HEK293 (cell line): ENCODE results near the gene MRPL20.
"Not testable (repeated sequence)": the region's sequence is repeated elsewhere in the genome, so short reads cannot be mapped to it uniquely, and the experiment has no call there.

Experiments used
- CTCF ChIA-PET: fragments of 350-600 bp; formaldehyde crosslinking; extraction: SDS; loops from one replicate; lab custom pipeline; 2021; ENCODE audit warnings: antibody characterized with exemption; lab: Yijun Ruan, JAX
- POLR2A ChIA-PET: fragments of 300-600 bp; formaldehyde crosslinking; extraction: SDS; loops from one replicate; lab custom pipeline; 2020; ENCODE audit warnings: antibody characterized with exemption, inconsistent platforms; lab: Yijun Ruan, JAX
- H3K27ac ChIP-seq: fragments of 200-500 bp; sonication (Bioruptor generic); 2 replicates; pipeline ENCODE4 v1.5.1; 2014; ENCODE audit warnings: low read depth, low read length, control low read depth, inconsistent platforms; ENCODE audit errors: extremely low read depth
- H3K36me3 ChIP-seq, 2 experiments: fragments of 200-500 bp in 1 of 2; sonication (Bioruptor generic) in 1 of 2; 1 replicate in 1 of 2; 2 replicates in 1 of 2; pipeline ENCODE4 v1.5.1; 2014 to 2017; ENCODE audit warnings: inconsistent platforms in 2 of 2, low read length in 2 of 2; ENCODE audit not compliant: control insufficient read depth in 2 of 2, insufficient read depth in 1 of 2
- H3K4me1 ChIP-seq: fragments of 200-500 bp; sonication (Bioruptor generic); 2 replicates; pipeline ENCODE4 v1.5.1; 2014; ENCODE audit warnings: mild to moderate bottlenecking, low read length, inconsistent platforms; ENCODE audit not compliant: control insufficient read depth, insufficient read depth
- H3K4me3 ChIP-seq: 2 replicates; pipeline ENCODE4 v1.5.1; 2011; ENCODE audit warnings: low read depth, mild to moderate bottlenecking, control low read depth, low read length, moderate library complexity
- H3K9me3 ChIP-seq: fragments of 200-500 bp; sonication (Bioruptor generic); 2 replicates; pipeline ENCODE4 v1.5.1; 2014; ENCODE audit warnings: low read depth, low read length, inconsistent platforms; ENCODE audit not compliant: control insufficient read depth, insufficient read depth
- BCL11B ChIP-seq: fragments of 450-650 bp; formaldehyde crosslinking; IDR thresholded peaks from 2 replicates; pipeline ENCODE4 v1.5.1; 2016; ENCODE audit warnings: low read depth, missing biosample characterization, missing genetic modification characterization
- KLF10 ChIP-seq: fragments of 450-650 bp; IDR thresholded peaks from 2 replicates; pipeline ENCODE4 v1.5.1; 2018; ENCODE audit warnings: missing biosample characterization, mild to moderate bottlenecking, missing genetic modification characterization
- YY1 ChIP-seq: fragments of 450-650 bp; formaldehyde crosslinking; IDR thresholded peaks from 2 replicates; pipeline ENCODE4 v1.5.1; 2018; ENCODE audit warnings: missing biosample characterization, missing genetic modification characterization
- ZBTB8A ChIP-seq: fragments of 450-650 bp; formaldehyde crosslinking; IDR thresholded peaks from 2 replicates; pipeline ENCODE4 v1.5.1; 2016; ENCODE audit warnings: missing biosample characterization, missing genetic modification characterization
- ZFHX2 ChIP-seq: fragments of 450-650 bp; formaldehyde crosslinking; conservative IDR thresholded peaks from 2 replicates; pipeline ENCODE4 v1.5.1; 2016; ENCODE audit warnings: missing biosample characterization, missing genetic modification characterization
- ZIC2 ChIP-seq: fragments of 450-650 bp; formaldehyde crosslinking; IDR thresholded peaks from 2 replicates; pipeline ENCODE4 v1.5.1; 2016; ENCODE audit warnings: missing biosample characterization, missing genetic modification characterization
- ZNF133 ChIP-seq: fragments of 450-650 bp; formaldehyde crosslinking; IDR thresholded peaks from 2 replicates; pipeline ENCODE4 v1.5.1; 2016; ENCODE audit warnings: missing biosample characterization, missing genetic modification characterization
- ZNF174 ChIP-seq: fragments of 450-650 bp; formaldehyde crosslinking; IDR thresholded peaks from 2 replicates; pipeline ENCODE4 v1.5.0; 2017; ENCODE audit warnings: missing biosample characterization, mild to moderate bottlenecking, missing genetic modification characterization
- ZNF202 ChIP-seq: fragments of 450-650 bp; formaldehyde crosslinking; IDR thresholded peaks from 2 replicates; pipeline ENCODE4 v1.5.1; 2016; ENCODE audit warnings: missing biosample characterization, missing genetic modification characterization, borderline replicate concordance
- ZNF335 ChIP-seq: fragments of 450-650 bp; formaldehyde crosslinking; conservative IDR thresholded peaks from 2 replicates; pipeline ENCODE4 v1.5.1; 2016; ENCODE audit warnings: missing biosample characterization, missing genetic modification characterization
- ZNF585B ChIP-seq: fragments of 450-650 bp; formaldehyde crosslinking; IDR thresholded peaks from 2 replicates; pipeline ENCODE4 v1.5.1; 2016; ENCODE audit warnings: missing biosample characterization, missing genetic modification characterization
- ZNF610 ChIP-seq: fragments of 450-650 bp; formaldehyde crosslinking; IDR thresholded peaks from 2 replicates; pipeline ENCODE4 v1.5.1; 2016; ENCODE audit warnings: missing biosample characterization, missing genetic modification characterization, borderline replicate concordance
- ZNF629 ChIP-seq: fragments of 450-650 bp; formaldehyde crosslinking; IDR thresholded peaks from 2 replicates; pipeline ENCODE4 v1.5.1; 2017; ENCODE audit warnings: missing biosample characterization, missing genetic modification characterization
- ZNF76 ChIP-seq: fragments of 450-650 bp; formaldehyde crosslinking; IDR thresholded peaks from 2 replicates; pipeline ENCODE4; 2016; ENCODE audit warnings: low read depth, missing biosample characterization, missing genetic modification characterization, borderline replicate concordance
- ZNF785 ChIP-seq: fragments of 450-650 bp; formaldehyde crosslinking; IDR thresholded peaks from 2 replicates; pipeline ENCODE4 v1.5.1; 2016; ENCODE audit warnings: missing biosample characterization, missing genetic modification characterization
- ZSCAN23 ChIP-seq: fragments of 450-650 bp; formaldehyde crosslinking; IDR thresholded peaks from 2 replicates; pipeline ENCODE4 v1.5.1; 2016; ENCODE audit warnings: missing biosample characterization, missing genetic modification characterization
- ZXDB ChIP-seq: fragments of 450-650 bp; formaldehyde crosslinking; IDR thresholded peaks from 2 replicates; pipeline ENCODE4 v1.5.1; 2016; ENCODE audit warnings: missing biosample characterization, missing genetic modification characterization
- TF ChIP-seq, protein P1 (sequence below): fragments of 450-650 bp; formaldehyde crosslinking; IDR thresholded peaks from 2 replicates; pipeline ENCODE4 v1.5.1; 2016; ENCODE audit warnings: missing biosample characterization, missing genetic modification characterization
- TF ChIP-seq, protein P2 (sequence below): IDR thresholded peaks from 2 replicates; pipeline ENCODE4 v1.6.1; 2011; ENCODE audit warnings: mild to moderate bottlenecking, low read depth, low read length, borderline replicate concordance
- TF ChIP-seq, protein P3 (sequence below): fragments of 450-650 bp; formaldehyde crosslinking; optimal IDR thresholded peaks from 2 replicates; pipeline ENCODE3; 2016; ENCODE audit warnings: missing biosample characterization, mild to moderate bottlenecking, missing genetic modification characterization
- TF ChIP-seq, protein P4 (sequence below): fragments of 450-650 bp; formaldehyde crosslinking; IDR thresholded peaks from 2 replicates; pipeline ENCODE4 v1.5.1; 2016; ENCODE audit warnings: missing biosample characterization, missing genetic modification characterization
- TF ChIP-seq, protein P5 (sequence below): fragments of 450-650 bp; formaldehyde crosslinking; IDR thresholded peaks from 2 replicates; pipeline ENCODE4 v1.5.1; 2017; ENCODE audit warnings: missing biosample characterization, missing genetic modification characterization
- TF ChIP-seq, protein P6 (sequence below): fragments of 450-650 bp; formaldehyde crosslinking; IDR thresholded peaks from 2 replicates; pipeline ENCODE4 v1.5.1; 2016; ENCODE audit warnings: missing biosample characterization, missing genetic modification characterization
- TF ChIP-seq, protein P7 (sequence below): fragments of 450-650 bp; formaldehyde crosslinking; IDR thresholded peaks from 2 replicates; pipeline ENCODE4 v1.5.1; 2017; ENCODE audit warnings: missing biosample characterization, missing genetic modification characterization

MRPL20 gene

DNA sequence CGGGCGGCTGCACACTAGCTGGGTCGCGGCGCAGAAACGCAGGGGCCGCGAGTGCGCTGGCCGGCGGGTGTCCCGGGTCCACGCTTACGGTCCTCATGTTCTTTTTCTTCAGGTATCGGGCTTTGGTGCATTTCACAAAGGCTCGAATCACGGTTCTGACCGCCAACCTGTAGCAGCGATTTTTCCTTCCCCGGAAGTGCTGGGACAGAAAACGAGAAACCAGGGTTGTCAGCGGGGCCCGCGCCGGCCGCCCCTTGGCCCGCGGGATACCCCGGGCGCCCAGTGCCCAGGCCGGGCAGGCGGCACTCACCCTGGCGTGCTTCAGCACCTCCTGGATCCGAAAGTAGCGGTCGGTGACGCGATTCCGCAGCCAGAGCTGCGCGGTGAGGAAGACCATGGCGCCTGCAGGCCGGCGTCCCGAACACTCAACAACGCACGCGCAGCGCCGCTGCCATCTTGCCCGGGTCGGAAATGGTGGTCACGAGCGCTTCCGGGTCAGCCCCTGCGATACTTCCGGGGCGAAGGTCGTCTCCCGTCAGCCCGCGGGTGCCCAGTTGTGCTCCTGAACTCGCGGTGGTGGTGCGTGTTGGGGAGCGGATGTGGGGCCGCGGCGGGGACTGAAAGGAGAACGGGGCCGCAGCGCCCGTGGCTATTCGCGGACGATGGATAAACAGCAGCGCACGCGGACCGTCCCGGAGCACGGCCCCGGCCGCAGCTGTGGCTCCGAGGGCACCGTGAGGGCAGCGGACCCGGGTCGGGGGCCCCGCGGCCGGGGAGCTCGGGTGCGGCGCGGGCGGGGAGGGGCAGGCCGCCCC, at the start of gene MRPL20 (continued):
- TF ChIP-seq KLF10 (tag by site-specific recombination) (0 out of 2 replicates have a peak, but pooled peaks have one; percentile 16), ZNF610 (0 out of 2 replicates have a peak, but pooled peaks have one; percentile 53), ZNF76 (tag by site-specific recombination) (peak; percentile 97), ZNF585B (tag by site-specific recombination) (no peak), BCL11B (tag by site-specific recombination) (0 out of 2 replicates have a peak, but pooled peaks have one; percentile 23), ZNF335 (tag by site-specific recombination) (peak; percentile 96), ZNF629 (tag by site-specific recombination) (peak; percentile 72), ZFHX2 (tag by site-specific recombination) (0 out of 2 replicates have a peak, but pooled peaks have one; percentile 4), ZNF174 (tag by site-specific recombination) (no peak), ZSCAN23 (no peak), ZNF133 (tag by site-specific recombination) (no peak), ZNF202 (tag by site-specific recombination) (no peak), ZBTB8A (peak; percentile 87), ZNF785 (no peak), ZXDB (tag by site-specific recombination) (peak; percentile 92), YY1 (tag by site-specific recombination) (peak; percentile 98), ZIC2 (tag by site-specific recombination) (peak; percentile 37; the same call in 1 of the 2 replicates)
- TF ChIP-seq, protein P1, sequence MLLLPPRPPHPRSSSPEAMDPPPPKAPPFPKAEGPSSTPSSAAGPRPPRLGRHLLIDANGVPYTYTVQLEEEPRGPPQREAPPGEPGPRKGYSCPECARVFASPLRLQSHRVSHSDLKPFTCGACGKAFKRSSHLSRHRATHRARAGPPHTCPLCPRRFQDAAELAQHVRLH, result peak; percentile 91
- TF ChIP-seq, protein P2, sequence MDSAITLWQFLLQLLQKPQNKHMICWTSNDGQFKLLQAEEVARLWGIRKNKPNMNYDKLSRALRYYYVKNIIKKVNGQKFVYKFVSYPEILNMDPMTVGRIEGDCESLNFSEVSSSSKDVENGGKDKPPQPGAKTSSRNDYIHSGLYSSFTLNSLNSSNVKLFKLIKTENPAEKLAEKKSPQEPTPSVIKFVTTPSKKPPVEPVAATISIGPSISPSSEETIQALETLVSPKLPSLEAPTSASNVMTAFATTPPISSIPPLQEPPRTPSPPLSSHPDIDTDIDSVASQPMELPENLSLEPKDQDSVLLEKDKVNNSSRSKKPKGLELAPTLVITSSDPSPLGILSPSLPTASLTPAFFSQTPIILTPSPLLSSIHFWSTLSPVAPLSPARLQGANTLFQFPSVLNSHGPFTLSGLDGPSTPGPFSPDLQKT, result peak; percentile 83; the same call in 1 of the 2 replicates
- TF ChIP-seq, protein P3, sequence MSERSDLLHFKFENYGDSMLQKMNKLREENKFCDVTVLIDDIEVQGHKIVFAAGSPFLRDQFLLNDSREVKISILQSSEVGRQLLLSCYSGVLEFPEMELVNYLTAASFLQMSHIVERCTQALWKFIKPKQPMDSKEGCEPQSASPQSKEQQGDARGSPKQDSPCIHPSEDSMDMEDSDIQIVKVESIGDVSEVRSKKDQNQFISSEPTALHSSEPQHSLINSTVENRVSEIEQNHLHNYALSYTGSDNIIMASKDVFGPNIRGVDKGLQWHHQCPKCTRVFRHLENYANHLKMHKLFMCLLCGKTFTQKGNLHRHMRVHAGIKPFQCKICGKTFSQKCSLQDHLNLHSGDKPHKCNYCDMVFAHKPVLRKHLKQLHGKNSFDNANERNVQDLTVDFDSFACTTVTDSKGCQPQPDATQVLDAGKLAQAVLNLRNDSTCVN (tag by site-specific recombination), result peak; percentile 93
- TF ChIP-seq, protein P4, sequence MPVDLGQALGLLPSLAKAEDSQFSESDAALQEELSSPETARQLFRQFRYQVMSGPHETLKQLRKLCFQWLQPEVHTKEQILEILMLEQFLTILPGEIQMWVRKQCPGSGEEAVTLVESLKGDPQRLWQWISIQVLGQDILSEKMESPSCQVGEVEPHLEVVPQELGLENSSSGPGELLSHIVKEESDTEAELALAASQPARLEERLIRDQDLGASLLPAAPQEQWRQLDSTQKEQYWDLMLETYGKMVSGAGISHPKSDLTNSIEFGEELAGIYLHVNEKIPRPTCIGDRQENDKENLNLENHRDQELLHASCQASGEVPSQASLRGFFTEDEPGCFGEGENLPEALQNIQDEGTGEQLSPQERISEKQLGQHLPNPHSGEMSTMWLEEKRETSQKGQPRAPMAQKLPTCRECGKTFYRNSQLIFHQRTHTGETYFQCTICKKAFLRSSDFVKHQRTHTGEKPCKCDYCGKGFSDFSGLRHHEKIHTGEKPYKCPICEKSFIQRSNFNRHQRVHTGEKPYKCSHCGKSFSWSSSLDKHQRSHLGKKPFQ (tag by site-specific recombination), result no peak
- TF ChIP-seq, protein P5, sequence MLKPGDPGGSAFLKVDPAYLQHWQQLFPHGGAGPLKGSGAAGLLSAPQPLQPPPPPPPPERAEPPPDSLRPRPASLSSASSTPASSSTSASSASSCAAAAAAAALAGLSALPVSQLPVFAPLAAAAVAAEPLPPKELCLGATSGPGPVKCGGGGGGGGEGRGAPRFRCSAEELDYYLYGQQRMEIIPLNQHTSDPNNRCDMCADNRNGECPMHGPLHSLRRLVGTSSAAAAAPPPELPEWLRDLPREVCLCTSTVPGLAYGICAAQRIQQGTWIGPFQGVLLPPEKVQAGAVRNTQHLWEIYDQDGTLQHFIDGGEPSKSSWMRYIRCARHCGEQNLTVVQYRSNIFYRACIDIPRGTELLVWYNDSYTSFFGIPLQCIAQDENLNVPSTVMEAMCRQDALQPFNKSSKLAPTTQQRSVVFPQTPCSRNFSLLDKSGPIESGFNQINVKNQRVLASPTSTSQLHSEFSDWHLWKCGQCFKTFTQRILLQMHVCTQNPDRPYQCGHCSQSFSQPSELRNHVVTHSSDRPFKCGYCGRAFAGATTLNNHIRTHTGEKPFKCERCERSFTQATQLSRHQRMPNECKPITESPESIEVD (tag by site-specific recombination), result no peak
- TF ChIP-seq, protein P6, sequence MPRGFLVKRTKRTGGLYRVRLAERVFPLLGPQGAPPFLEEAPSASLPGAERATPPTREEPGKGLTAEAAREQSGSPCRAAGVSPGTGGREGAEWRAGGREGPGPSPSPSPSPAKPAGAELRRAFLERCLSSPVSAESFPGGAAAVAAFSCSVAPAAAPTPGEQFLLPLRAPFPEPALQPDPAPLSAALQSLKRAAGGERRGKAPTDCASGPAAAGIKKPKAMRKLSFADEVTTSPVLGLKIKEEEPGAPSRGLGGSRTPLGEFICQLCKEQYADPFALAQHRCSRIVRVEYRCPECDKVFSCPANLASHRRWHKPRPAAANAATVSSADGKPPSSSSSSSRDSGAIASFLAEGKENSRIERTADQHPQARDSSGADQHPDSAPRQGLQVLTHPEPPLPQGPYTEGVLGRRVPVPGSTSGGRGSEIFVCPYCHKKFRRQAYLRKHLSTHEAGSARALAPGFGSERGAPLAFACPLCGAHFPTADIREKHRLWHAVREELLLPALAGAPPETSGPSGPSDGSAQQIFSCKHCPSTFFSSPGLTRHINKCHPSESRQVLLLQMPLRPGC (tag by site-specific recombination), result peak; percentile 51; the same call in 1 of the 2 replicates
- TF ChIP-seq, protein P7, sequence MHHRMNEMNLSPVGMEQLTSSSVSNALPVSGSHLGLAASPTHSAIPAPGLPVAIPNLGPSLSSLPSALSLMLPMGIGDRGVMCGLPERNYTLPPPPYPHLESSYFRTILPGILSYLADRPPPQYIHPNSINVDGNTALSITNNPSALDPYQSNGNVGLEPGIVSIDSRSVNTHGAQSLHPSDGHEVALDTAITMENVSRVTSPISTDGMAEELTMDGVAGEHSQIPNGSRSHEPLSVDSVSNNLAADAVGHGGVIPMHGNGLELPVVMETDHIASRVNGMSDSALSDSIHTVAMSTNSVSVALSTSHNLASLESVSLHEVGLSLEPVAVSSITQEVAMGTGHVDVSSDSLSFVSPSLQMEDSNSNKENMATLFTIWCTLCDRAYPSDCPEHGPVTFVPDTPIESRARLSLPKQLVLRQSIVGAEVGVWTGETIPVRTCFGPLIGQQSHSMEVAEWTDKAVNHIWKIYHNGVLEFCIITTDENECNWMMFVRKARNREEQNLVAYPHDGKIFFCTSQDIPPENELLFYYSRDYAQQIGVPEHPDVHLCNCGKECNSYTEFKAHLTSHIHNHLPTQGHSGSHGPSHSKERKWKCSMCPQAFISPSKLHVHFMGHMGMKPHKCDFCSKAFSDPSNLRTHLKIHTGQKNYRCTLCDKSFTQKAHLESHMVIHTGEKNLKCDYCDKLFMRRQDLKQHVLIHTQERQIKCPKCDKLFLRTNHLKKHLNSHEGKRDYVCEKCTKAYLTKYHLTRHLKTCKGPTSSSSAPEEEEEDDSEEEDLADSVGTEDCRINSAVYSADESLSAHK (tag by site-specific recombination), result peak; percentile 36; the same call in 1 of the 2 replicates

DNA sequence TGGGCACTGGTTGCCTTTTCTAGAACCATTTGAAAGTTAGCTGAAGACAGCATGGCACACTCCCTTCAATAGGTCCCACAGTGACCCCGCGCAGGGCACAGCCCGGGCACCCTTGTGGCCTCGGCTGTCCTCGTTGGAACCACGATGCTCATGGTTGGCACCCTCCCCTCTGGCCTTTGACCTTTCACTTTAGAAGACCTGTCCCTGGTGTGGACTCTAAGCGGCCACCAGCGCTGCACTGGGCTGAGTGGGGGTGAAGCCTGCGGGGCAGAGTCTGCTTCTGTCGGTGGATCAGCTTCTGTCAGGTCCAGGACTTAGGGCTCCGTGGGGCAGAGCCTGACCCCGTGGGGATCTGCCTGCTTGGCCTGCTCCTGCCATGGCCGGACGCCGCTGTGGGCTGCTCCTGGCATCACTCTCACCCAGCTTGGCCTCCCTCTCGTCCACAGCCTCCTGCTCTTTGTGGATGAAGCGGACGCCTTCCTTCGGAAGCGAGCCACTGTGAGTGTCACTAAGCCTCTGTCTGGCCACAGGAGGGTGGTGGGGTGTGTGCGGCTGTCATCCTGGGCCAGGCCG, 49.7 kb upstream of the MRPL20 start:
- H3K4me1 ChIP-seq, H3K36me3 ChIP-seq, H3K27ac ChIP-seq, H3K4me3 ChIP-seq, H3K9me3 ChIP-seq, CTCF ChIA-PET: not testable (repeated sequence)
- POLR2A ChIA-PET, result interaction anchor here (0.8 kb wide), 1 partner anchor 46 kb away, joined by 3 read pairs; no protein-coding TSS in a partner anchor
